Glomerular visceral epithelial cell (primary cell): Measurements from ENCODE around the gene MID1.
"Not testable (repeated sequence)": the region's sequence is repeated elsewhere in the genome, so short reads cannot be mapped to it uniquely, and the experiment has no call there.

ENCODE experiments used
- DNase-seq: peaks from one replicate; pipeline ENCODE4 v3.0.0-alpha.2; 2016; ENCODE audit errors: extremely low spot score

Gene MID1

DNA sequence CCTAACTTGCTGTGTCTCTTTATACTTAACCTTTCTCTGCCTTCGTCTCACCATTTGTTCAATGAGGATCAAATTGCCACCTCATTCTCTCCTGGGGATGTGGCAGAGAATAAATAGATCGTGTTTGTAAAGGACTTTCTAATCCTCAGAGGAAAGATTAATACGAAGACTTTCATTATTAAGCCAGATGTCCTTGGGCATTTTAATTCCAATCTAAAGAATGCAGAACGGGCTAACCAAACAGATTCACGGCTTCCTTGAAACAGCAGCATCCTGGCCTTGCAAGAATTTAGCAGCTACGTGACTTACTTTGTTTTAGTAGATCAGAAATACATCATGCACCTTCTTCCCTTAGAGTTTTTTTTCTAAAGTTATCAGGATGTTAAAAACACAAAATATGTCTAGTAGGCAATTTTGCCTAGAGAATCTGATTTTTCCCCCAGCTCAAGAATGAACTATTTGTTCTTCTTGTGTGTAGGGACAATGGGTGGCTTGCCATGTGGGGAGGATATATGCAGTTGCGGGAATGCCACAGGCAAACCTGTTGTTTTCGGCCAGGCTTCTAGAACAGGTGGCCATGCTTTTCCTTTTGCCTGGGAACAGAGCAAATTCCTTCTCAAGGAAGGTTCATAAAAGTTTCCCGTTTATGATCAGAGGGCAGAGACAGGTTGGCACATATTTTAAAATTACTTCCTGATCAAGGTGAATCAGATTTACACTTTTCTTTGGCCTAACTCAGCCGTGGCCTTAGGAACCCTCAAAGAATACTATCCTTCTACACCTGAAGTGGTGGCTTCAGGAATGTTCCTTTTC is 3.0 kb downstream of the MID1 start:
- DNase-seq, result no peak

GRCh38 chrX:10615931-10616774 is 4.2 kb downstream of the MID1 start:
- DNase-seq, result peak; percentile 48

GRCh38 chrX:10612215-10612614 is 8.2 kb downstream of the MID1 start:
- peak; percentile 38 for DNase-seq

DNA sequence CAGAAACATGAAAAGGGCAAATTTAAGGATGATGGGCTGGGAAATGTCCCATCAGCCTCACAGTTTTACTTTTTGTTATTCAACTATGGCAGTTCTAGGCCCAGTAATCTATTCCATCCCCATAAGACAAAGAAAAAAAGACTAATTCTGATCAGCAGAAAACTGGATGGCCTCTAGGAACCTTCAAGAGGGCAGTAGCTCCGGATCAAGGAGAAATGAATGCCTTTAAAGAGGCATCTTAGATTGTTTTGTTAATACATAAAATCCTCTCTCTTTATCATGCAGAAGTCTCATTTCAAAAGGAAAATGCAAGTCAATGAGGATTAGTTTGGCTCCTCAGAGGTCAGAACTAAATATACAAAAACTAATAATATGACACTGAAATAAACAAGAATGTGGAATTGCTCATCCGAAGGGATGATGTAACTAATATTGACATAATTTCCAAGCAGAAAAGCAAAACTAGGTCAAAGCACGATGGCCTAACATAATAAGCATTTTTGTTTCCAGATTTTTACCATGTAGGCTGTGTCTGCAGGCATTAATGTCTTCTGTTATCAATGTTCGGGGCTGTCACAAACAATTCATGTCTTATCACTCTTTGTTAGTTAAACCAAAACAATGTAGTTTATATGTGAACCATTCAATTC is 8.8 kb downstream of the MID1 start:
- DNase-seq, result no peak

DNA sequence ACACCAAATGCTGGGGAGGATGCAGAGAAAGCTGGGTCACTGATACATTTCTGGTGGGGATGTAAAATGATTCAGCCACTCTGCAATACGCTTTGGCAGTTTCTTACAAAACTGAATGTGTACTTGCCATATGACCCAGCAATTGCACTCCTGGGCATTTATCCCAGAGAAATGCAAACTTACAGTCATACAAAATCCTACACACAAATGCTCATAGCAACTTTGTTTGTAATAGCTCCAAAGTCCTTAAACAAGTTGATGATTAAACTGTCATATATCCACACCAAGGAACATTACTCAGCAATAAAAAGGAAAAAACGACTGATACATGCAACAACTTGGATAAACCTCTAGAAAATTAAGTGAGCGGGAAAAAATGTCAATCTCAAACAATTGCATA is 12.3 kb downstream of the MID1 start:
- no peak for DNase-seq

DNA sequence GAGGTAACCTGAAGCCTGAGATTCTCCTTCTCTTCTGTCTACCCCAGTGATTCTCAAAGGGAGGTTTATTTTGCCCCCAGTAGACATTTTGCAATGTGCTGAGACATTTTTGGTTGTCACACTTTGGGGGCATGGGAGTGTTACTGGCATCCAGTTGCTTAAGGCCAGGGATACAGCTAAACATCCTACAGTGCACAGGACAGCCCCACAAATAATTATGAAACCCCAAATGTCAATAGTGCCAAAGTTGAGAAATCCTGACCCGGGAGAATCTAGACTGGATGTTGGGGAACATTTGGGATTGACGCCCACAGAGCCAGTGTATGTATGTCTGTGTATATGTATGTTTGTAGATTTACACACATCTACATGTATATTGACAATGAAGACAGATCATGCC is 13.2 kb downstream of the MID1 start:
- no peak for DNase-seq

DNA sequence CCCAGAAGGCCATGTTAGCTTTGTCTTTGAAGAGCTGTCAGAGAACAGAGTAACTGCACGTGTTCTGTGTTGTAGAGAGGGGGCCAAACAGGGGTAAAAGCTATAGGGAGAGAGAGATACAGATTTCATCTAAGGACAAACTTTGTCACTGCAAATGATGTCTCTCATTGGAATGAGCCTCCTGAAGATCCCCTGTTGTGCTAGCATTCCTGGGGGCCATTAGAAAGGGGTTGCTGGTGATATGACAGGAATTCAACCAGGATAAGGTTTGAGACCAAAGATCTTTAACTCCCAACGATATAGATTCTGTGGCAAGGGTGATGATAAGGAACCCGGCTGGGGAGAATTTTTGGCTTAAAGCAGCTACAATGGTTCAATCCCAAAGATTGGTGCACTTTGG is 16.8 kb downstream of the MID1 start:
- no peak for DNase-seq

DNA sequence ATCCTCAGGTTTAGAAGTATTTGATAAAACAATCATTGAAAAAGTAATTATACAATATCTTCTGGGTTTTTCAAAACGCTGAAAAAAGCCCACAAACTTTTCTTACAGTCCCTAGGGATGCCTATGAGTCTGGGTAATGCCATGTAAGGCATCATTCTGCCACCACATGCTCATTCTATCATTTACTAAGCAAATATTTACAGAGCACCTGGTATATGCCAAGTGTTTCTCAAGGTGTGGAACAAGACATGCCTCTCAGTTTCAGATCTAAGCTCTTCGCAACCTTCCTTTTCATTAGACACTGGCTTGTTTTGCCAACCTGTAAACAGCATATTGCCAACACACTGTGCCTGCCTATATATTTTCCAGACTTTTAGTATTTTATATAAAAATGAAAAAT is 17.7 kb downstream of the MID1 start:
- DNase-seq, result no peak

DNA sequence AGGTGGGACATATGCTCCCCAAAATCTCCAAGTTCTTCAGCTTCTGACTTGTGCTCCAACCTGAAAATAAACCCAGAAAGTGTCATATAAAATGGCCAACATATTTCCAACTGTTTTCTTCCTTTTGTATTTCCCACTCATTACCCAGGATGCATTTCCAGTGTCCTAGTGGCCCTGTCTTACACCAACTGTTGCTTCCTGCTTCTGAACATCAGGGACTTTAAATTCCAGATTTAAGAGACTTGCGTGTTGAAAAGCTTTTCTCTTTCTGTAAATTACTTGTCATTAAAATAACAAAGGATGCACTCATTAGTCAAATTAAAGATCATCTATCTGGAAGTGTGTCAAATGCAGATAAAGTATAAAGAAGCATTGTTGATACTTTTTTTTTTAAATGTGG is 19.9 kb downstream of the MID1 start:
- DNase-seq, result no peak

DNA sequence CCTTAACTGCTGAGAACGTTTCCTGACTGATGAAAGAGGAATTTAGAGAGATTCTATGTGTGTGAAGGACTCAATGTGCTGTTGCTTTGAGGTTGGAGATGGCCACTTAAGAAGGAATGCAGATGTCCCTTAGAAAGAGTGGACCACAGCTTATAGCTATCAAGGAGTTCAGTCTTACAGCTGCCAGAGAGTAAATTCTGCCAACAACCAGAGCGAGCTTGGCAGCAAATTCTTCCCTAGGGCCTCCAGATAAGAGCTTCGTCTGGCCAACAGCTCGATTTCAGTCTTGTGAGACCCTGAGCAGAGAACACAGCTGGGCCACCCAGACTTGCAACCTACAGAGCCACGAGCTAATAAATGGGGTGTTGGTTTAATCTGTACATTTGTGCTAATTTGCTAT is 21.8 kb downstream of the MID1 start:
- DNase-seq, result no peak

DNA sequence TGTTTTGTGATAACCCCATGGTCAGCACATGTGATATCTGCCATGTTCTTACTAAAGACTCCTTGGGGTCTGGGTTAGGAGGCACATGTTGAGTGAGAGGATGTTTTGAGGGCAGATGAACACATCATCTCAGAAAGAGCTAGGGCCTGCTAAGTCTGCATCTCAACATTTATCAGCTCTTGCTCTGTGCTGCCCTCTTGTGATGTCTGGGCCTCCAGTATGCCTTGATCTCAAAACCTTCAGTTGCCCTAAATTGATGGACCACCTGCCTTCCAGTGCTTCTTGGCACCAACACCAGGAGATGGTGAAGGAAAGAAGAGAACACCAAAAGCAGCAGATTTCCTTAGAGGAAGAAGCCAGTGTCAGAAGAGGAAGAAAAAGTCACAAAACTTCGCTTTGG is 22.5 kb downstream of the MID1 start:
- DNase-seq, result no peak

- no peak for DNase-seq
Measured at GRCh38 chrX:10591363-10592335, 28.7 kb downstream of the MID1 start.

DNA sequence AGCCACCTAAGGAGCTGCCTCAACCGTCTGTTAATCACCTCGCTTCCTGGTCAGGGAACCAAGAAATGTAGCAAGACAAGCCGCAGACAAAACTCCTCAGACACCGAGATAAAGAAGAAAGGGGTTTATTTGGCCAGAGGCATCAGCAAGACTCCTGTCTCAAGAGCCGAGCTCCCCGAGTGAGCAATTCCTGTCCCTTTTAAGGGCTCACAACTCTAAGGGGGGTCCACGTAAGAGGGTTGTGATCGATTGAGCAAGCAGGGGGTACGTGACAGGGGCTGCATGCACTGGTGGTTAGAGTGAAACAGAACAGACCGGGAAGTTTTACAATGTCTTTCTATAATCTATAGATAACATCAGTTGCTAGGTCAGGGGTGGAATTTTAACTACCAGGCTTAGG is 30.6 kb downstream of the MID1 start:
- DNase-seq, result not testable (repeated sequence)

DNA sequence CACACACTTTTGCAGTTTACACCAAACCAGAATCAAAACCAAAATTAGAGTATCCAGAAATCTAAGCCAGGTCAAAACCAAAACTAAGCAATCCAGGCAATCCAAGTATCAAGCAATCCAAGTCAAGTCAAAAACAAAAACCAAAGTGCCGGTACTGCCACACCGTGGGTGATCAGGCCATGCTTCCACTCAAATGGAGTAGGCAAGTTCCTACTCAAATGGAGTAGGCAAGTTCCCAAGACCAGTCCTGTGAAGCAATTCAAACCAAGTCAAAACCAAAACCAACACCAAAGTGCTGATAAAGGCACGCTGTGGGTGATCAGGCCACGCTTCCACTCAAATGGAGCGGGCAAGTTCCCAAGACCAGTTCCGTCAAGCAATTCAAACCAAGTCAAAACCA is 31.3 kb downstream of the MID1 start:
- no peak for DNase-seq

DNA sequence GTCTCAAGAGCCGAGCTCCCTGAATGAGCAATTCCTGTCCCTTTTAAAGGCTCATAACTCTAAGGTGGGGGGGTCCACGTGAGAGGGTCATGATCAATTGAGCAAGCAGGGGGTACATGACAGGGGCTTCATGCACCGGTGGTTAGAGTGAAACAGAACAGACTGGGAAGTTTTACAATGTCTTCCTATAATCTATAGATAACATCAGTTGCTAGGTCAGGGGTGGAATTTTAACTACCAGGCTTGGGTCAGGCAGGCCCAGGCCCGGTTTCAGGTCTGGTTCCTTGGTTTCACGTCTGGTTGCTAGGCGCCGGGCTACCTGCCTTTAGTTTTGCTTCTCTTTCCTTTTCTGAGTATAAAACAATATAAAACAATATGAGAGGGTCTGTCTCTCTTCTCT is 35.5 kb downstream of the MID1 start:
- not testable (repeated sequence) for DNase-seq

DNA sequence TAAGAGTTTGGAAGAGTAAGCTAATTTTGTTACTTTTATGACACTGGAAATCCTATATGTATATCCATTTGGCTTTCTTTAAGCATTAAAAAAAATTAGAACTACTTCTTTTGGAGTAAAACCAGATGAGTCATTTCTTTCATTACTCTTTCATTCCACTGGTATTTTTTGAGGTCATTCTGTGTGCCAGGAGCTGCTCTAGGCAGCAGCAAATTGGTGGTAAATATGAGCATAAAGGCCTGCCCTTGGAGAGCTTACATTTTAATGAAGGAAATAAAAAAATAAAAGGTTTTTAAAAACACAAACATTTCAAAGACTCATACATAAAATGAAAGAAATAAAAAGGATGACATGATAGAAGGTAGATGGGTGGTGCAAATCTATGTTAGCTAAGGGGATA is 37.4 kb downstream of the MID1 start:
- DNase-seq, result peak; percentile 35

DNA sequence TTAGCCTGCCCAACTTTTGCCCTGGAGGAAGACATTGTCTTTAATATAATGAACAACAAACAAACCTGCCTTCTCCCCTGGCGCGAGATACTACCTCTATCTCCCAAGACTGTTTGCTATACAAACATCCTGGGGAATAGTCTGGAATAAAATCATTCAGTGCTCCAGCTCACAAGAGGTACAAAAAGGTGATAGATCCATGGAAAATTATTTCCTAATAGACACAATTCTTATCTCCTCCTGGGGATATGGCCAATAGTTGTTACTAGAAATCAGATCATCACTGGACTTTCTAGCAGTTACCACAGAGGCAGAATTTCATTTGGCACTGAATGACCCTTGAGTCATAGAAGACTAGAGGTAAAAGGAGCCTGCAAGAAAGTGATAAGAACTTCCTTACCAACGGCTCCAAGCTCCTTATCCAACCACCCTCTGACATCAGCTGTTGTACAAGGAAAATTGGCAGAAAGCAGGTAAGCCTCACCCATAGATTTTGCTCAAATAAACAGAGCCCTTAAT is 38.1 kb downstream of the MID1 start:
- DNase-seq, result peak; percentile 9

DNA sequence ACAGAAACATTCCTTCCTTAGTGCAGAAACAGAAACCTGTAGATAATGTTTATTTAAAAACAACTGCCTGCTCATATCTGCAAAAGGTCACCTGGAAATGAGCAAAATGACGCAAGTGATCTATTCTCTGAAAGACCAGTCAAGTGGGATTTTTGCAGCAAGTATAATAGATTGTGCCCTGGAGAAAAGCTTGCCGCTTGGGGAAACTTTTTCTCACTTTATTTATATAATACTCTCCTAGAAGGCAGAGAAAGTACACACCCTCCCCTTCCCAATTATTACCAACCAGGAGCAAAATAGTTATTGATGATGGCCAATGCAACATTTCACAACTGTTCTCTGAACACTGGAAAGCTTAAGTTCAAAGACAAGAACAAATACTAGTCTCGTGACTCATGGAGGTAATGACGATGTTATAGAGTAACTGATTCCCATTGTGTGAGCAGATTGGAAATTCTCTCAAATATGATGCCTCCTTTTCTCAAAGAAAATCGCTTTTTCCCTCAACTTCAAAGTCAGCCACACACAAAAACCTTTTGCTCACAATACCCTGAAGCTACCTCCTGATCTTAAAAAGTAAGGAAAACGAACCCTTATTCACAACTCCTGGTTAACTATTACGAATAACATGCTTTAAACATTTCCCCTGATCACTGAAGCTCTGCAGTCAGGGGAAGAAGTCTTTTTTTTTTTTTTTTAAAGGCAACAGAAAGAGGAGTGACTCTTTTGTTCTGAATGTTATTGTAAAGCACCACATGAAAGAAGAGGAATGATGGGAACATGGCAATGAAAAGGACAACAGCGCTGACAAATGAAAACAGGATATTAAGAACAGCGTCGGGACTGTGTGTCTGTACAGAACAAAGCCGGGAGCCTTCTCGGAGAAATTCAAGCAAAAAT is 41.0 kb downstream of the MID1 start:
- peak; percentile 45 for DNase-seq

GRCh38 chrX:10578527-10578926 is 41.9 kb downstream of the MID1 start:
- no peak for DNase-seq

DNA sequence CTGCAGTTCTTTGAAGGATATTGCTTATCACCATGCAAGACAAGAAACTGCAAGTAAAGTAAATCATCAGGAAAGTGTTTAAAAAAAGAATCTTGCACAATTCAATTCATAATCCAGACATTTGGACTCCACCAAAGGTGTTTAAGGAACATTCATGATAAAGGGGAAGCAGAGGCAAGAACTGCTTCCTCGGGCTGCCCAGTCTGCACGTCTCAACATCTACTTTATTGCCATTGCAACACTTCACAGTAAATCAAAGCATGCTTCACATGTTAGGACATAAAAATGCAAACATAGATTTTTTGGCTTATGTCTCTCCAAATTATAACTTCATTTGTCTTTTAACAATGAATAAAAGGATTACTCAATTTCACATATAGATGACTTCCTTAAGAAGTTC is 42.5 kb downstream of the MID1 start:
- DNase-seq, result no peak
